ENCODE measurements around the gene GSTM5.
"Not testable (repeated sequence)": the region's sequence is repeated elsewhere in the genome, so short reads cannot be mapped to it uniquely, and the experiment has no call there.

GSTM5 gene

DNA sequence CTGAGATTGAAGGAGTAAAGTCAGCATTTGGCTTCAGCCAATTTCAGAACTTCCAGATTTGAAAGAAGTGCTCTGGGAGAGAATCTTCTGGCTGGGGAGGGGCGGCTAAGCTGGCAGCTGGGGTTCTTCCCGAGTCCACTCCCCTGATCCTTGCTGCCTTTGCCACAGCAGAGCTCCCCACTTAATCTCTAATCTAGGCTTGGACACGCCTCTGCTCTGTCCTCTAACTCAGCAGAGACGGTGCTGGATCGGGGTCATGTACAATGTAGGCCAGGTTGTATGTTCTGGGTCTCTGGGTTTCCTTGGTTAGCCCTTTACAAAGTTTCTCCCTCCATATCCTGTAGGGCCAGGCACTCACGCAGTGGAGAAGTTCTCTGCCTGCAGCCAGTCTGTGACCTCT lies 38.9 kb downstream of the GSTM5 start:
- no peak overlapping the region for H3K27ac ChIP-seq (ENCODE audit: low read length)
- no peaks in the 10 kb centered on the region for H4K20me1 ChIP-seq (ENCODE audit: insufficient read depth, low read length)
- H3K9me3 ChIP-seq (ENCODE audit: insufficient read depth, low read length): no peaks in the 10 kb centered on the region
- no peaks in the 10 kb centered on the region for H3K79me2 ChIP-seq (ENCODE audit: low read length)
- no peaks in the 10 kb centered on the region for H3K36me3 ChIP-seq (replicated peaks; ENCODE audit: low read depth, low read length)
- no peaks in the 10 kb centered on the region for H3K4me1 ChIP-seq (ENCODE audit: low read length)
- H3K9ac ChIP-seq (ENCODE audit: low read length): no peak overlapping the region
- no peak overlapping the region for H2AFZ ChIP-seq (ENCODE audit: low read depth, low read length)
- no peaks in the 10 kb centered on the region for H3K27me3 ChIP-seq (ENCODE audit: low read depth, low read length)
- TF ChIP-seq EZH2phosphoT487 (IDR thresholded peaks at IDR 0.05; ENCODE audit: low read depth): no peak
- TF ChIP-seq, protein P1, sequence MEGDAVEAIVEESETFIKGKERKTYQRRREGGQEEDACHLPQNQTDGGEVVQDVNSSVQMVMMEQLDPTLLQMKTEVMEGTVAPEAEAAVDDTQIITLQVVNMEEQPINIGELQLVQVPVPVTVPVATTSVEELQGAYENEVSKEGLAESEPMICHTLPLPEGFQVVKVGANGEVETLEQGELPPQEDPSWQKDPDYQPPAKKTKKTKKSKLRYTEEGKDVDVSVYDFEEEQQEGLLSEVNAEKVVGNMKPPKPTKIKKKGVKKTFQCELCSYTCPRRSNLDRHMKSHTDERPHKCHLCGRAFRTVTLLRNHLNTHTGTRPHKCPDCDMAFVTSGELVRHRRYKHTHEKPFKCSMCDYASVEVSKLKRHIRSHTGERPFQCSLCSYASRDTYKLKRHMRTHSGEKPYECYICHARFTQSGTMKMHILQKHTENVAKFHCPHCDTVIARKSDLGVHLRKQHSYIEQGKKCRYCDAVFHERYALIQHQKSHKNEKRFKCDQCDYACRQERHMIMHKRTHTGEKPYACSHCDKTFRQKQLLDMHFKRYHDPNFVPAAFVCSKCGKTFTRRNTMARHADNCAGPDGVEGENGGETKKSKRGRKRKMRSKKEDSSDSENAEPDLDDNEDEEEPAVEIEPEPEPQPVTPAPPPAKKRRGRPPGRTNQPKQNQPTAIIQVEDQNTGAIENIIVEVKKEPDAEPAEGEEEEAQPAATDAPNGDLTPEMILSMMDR (IDR thresholded peaks at IDR 0.05; ENCODE audit: low read depth, low read length): no peak
- H3K4me2 ChIP-seq (ENCODE audit: low read length): no peak overlapping the region
- H3K4me3 ChIP-seq (ENCODE audit: low read length): no peak overlapping the region

GRCh38 chr1:109751531-109752260 lies 39.6 kb downstream of the GSTM5 start:
- H3K4me1 ChIP-seq (ENCODE audit: low read length): no peaks in the 10 kb centered on the region

DNA sequence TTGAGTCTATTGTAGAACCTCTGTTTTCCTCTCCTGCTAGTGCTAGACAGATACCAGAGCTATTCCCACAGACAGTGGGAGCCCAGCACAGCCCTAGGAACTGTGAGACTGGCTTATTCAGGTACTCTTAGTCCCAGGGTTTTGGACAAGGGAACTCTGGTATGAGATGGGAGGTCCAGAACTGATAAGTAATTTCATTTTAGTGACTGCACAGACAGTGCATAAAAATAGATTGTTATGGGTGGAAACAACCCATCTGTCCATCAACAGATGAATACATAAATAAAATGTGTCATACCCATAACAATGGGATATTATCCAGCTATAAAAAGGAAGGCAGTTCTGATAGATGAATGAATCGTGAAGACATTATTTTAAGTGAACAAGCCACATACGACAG lies 42.7 kb downstream of the GSTM5 start:
- H3K9ac ChIP-seq (ENCODE audit: low read length): no peak overlapping the region
- H3K79me2 ChIP-seq (ENCODE audit: low read length): no peaks in the 10 kb centered on the region
- H3K27ac ChIP-seq (ENCODE audit: low read length): no peak overlapping the region
- H3K9me3 ChIP-seq (ENCODE audit: insufficient read depth, low read length): no peaks in the 10 kb centered on the region
- no peaks in the 10 kb centered on the region for H3K36me3 ChIP-seq (replicated peaks; ENCODE audit: low read depth, low read length)
- H2AFZ ChIP-seq (ENCODE audit: low read depth, low read length): no peak overlapping the region
- TF ChIP-seq EZH2phosphoT487 (IDR thresholded peaks at IDR 0.05; ENCODE audit: low read depth): no peak
- TF ChIP-seq, protein P1 (IDR thresholded peaks at IDR 0.05; ENCODE audit: low read depth, low read length): no peak
- no peak overlapping the region for H3K4me3 ChIP-seq (ENCODE audit: low read length)
- H3K4me1 ChIP-seq (ENCODE audit: low read length): no peaks in the 10 kb centered on the region
- H3K4me2 ChIP-seq (ENCODE audit: low read length): no peak overlapping the region
- no peaks in the 10 kb centered on the region for H3K27me3 ChIP-seq (ENCODE audit: low read depth, low read length)
- no peaks in the 10 kb centered on the region for H4K20me1 ChIP-seq (ENCODE audit: insufficient read depth, low read length)

More at GRCh38 chr1:109751531-109752260, 39.6 kb downstream of the GSTM5 start:
- TF ChIP-seq EZH2phosphoT487 (IDR thresholded peaks at IDR 0.05; ENCODE audit: low read depth): no peak
- Histone ChIP-seq H3K79me2 (ENCODE audit: low read length) (no peaks in the 10 kb centered on the region), H3K9me3 (ENCODE audit: insufficient read depth, low read length) (no peaks in the 10 kb centered on the region), H2AFZ (ENCODE audit: low read depth, low read length) (no peak overlapping the region), H3K4me2 (ENCODE audit: low read length) (no peak overlapping the region), H3K9ac (ENCODE audit: low read length) (no peak overlapping the region), H4K20me1 (ENCODE audit: insufficient read depth, low read length) (no peaks in the 10 kb centered on the region), H3K27ac (ENCODE audit: low read length) (no peak overlapping the region), H3K36me3 (replicated peaks; ENCODE audit: low read depth, low read length) (no peaks in the 10 kb centered on the region), H3K27me3 (ENCODE audit: low read depth, low read length) (no peaks in the 10 kb centered on the region), H3K4me3 (ENCODE audit: low read length) (no peak overlapping the region)

GRCh38 chr1:109756325-109756724 lies 44.3 kb downstream of the GSTM5 start:
- not testable (repeated sequence) for H3K9me3 ChIP-seq (ENCODE audit: insufficient read depth, low read length); H3K4me3 ChIP-seq (ENCODE audit: low read length); H2AFZ ChIP-seq (ENCODE audit: low read depth, low read length); H4K20me1 ChIP-seq (ENCODE audit: insufficient read depth, low read length); H3K4me1 ChIP-seq (ENCODE audit: low read length); H3K4me2 ChIP-seq (ENCODE audit: low read length); H3K79me2 ChIP-seq (ENCODE audit: low read length); H3K27me3 ChIP-seq (ENCODE audit: low read depth, low read length); H3K9ac ChIP-seq (ENCODE audit: low read length); H3K36me3 ChIP-seq (replicated peaks; ENCODE audit: low read depth, low read length); H3K27ac ChIP-seq (ENCODE audit: low read length)

- H3K79me2 ChIP-seq (ENCODE audit: low read length): no peaks in the 10 kb centered on the region
- no peaks in the 10 kb centered on the region for H3K27me3 ChIP-seq (ENCODE audit: low read depth, low read length)
- no peak for TF ChIP-seq EZH2phosphoT487 (IDR thresholded peaks at IDR 0.05; ENCODE audit: low read depth)
- TF ChIP-seq, protein P1 (IDR thresholded peaks at IDR 0.05; ENCODE audit: low read depth, low read length): no peak
- H3K4me1 ChIP-seq (ENCODE audit: low read length): no peaks in the 10 kb centered on the region
- H3K9ac ChIP-seq (ENCODE audit: low read length): no peak overlapping the region
- H2AFZ ChIP-seq (ENCODE audit: low read depth, low read length): no peak overlapping the region
- no peak overlapping the region for H3K4me2 ChIP-seq (ENCODE audit: low read length)
- no peaks in the 10 kb centered on the region for H3K36me3 ChIP-seq (replicated peaks; ENCODE audit: low read depth, low read length)
- no peak overlapping the region for H3K4me3 ChIP-seq (ENCODE audit: low read length)
- no peaks in the 10 kb centered on the region for H3K9me3 ChIP-seq (ENCODE audit: insufficient read depth, low read length)
- no peaks in the 10 kb centered on the region for H4K20me1 ChIP-seq (ENCODE audit: insufficient read depth, low read length)
- H3K27ac ChIP-seq (ENCODE audit: low read length): no peak overlapping the region
Observed at GRCh38 chr1:109756848-109757521, 44.9 kb downstream of the GSTM5 start.
